ENCODE results near the gene TDRD12.
"Not testable (repeated sequence)": the region's sequence is repeated elsewhere in the genome, so short reads cannot be mapped to it uniquely, and the experiment has no call there.

The TDRD12 gene

GRCh38 chr19:32748497-32748896, 28.9 kb downstream of the TDRD12 start:
- no peak for DNase-seq

DNA sequence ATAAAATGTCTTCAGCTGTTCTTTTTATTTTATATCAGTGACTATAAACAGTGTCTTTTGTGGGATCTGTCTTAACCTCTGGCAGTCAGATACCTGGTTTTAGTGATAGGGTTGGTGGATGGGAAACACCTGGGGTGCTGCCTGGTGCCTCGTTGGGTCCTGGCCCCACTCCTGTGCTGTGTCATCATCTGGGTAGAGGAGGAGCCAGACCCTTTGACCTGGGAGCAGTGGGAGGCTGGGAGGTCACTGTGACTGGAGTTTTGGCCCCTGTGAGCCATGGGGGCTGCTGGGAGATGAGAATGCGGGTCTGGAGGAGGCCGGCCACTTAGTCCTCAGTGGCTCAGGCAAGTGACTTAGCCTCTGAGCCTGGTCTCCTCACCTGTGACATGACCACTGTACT, 29.4 kb downstream of the TDRD12 start:
- no peak for DNase-seq

DNA sequence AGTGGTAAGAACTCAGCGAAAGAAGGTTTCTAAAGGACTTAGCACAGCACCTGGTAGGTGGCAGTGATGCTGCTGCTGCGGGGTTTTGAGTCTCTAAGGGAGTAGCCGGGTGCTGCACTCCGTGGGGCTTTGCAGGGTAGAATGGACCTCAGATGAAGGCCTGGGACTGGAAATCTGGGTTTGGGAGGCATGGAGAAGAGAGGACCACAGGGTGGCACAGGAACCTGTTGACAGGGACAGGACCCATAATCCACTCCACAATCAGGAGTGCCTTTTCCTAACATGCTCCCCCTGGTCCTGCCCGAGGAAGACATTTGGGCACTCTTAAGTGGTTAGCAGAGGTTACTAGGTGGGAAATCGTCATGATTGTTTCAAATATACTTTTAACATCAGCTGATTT, 29.8 kb downstream of the TDRD12 start:
- no peak for DNase-seq

DNA sequence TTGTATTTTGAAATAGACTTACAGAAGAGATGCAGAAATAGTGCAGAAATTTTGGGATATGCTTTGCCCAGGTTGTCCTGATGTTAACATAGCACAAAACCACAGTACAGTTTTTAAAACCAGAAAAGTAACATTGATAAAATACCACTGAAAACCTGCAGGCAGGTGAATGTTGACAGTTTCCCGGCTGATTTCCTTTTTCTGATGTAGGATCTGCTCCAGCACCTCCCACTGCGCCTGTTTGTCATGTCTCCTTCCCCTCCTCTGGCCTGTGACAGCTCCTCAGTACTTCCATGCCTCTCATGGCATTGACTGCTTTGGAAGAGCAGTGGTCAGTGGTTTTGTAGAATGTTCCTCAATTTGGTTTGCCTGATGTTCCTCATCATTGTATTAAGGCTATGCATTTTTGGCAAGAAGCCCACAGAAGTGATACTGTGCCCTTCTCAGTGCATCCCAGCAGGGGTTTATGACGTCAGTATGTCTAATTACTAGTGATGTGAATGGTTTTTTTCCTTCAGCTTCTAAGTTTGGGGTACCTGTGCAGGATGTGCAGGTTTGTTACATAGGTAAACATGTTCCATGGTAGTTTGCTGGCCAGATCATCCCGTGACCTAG, 31.0 kb downstream of the TDRD12 start:
- DNase-seq = no peak

- no peak for DNase-seq
Observed at GRCh38 chr19:32751066-32751465, 31.5 kb downstream of the TDRD12 start.

GRCh38 chr19:32757189-32757588, 37.6 kb downstream of the TDRD12 start:
- no peak for DNase-seq

DNA sequence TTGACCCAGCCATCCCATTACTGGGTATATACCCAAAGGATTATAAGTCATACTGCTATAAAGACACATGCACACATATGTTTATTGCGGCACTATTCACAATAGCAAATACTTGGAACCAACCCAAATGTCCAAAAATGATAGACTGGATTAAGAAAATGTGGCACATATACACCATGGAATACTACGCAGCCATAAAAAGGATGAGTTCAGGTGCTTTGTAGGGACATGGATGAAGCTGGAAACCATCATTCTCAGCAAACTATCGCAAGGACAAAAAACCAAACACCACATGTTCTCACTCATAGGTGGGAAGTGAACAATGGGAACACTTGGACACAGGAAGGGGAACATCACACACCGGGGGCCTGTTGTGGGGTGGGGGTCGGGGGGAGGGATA, 45.8 kb downstream of the TDRD12 start:
- not testable (repeated sequence) for DNase-seq

DNA sequence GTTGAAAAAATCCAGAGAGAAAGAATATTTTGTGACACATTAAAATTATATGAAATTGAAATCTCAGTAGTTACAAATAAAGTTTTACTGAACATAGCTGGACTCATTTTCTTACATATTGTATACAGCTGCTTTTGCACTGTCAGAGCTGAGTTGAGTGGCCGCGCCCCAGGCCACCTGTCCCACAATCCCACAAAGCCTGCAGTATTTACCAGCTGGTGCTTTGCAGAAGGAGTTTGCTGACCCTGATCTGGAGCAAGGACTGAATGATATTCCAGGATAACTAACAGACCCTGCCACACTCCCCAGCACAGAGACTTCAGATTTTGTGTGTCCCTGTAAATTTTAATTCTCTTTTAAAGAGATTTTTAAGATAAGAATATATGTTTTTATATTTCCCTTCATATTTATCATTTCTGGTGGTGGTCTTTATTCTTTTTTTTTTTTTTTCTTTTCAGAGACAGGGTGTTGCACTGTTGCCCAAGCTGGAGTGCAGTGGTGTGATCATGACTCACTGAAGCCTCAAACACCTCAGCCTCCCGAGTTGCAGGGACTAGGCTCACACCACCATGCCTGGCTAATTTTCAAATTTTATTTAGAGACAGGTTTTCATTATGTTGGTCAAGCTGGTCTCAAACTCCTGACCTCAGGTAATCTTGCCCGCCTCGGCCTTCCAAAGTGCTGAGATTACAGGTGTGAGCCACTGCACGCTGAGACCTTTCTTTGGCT, 48.5 kb downstream of the TDRD12 start:
- no peak for DNase-seq

GRCh38 chr19:32771596-32771995, 52.0 kb downstream of the TDRD12 start:
- DNase-seq = no peak

GRCh38 chr19:32773126-32773525, 53.6 kb downstream of the TDRD12 start:
- DNase-seq = no peak

GRCh38 chr19:32779082-32779481, 59.5 kb downstream of the TDRD12 start:
- no peak for DNase-seq

GRCh38 chr19:32781280-32781679, 61.7 kb downstream of the TDRD12 start:
- DNase-seq = no peak

DNA sequence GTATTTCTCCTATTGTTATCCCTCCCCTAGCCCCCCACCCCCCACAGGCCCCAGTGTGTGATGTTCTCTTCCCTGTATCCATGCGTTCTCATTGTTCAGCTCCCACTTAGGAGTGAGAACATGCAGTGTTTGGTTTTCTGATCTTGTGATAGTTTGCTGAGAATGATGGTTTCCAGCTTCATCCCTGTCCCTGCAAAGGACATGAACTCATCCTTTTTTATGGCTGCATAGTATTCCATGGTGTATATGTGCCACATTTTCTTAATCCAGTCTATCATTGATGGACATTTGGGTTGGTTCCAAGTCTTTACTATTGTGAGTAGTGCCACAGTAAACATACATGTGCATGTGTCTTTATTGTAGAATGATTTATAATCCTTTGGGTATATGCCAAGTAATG, 62.5 kb downstream of the TDRD12 start:
- DNase-seq = not testable (repeated sequence)

DNA sequence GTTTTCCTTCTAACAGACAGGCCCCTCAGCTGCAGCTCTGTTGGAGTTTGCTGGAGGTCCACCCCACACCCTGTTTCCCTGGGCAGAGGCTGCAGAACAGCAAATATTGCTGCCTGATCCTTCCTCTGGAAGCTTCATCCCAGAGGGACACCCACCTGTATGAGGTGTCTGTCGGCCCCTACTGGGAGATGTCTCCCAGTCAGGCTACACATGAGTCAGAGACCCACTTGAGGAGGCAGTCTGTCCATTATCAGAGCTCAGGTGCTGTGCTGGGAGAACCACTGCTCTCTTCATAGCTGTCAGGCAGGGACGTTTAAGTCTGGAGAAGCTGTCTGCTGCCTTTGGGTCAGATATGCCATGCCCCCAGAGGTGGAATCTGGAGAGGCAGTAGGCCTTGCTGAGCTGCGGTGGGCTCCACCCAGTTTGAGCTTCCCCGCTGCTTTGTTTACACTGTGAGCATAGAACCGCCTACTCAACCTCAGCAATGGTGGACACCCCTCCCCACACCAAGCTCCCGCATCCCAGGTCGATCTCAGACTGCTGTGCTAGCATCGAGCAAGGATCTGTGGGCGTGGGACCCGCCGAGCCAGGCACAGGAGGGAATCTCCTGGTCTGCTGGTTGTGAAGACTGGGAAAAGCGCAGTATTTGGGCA, 67.7 kb downstream of the TDRD12 start:
- not testable (repeated sequence) for DNase-seq

DNA sequence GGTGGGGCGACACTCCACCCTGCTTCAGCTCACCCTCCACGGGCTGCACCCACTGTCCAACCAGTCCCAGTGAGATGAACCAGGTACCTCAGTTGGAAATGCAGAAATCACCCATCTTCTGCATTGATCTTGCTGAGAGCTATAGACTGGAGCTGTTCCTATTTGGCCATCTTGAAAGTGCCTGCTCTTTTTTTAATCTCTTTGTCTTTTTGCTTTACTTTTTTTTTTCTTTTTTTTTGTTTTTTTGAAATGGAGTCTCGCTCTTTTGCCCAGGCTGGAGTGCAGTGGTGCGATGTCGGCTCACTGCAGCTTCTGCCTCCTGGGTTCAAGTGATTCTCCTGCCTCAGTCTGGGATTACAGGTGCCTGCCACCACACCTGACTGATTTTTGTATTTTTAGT, 68.3 kb downstream of the TDRD12 start:
- not testable (repeated sequence) for DNase-seq

GRCh38 chr19:32789429-32789828, 69.9 kb downstream of the TDRD12 start:
- DNase-seq = no peak

- no peak for DNase-seq
Observed at GRCh38 chr19:32798201-32798600, 78.6 kb downstream of the TDRD12 start.

GRCh38 chr19:32800191-32800590, 80.6 kb downstream of the TDRD12 start:
- DNase-seq = no peak

GRCh38 chr19:32800754-32801153, 81.2 kb downstream of the TDRD12 start:
- DNase-seq = no peak

GRCh38 chr19:32802840-32803239, 83.3 kb downstream of the TDRD12 start:
- no peak for DNase-seq

- no peak for DNase-seq
Observed at GRCh38 chr19:32808236-32808635, 88.7 kb downstream of the TDRD12 start.

DNA sequence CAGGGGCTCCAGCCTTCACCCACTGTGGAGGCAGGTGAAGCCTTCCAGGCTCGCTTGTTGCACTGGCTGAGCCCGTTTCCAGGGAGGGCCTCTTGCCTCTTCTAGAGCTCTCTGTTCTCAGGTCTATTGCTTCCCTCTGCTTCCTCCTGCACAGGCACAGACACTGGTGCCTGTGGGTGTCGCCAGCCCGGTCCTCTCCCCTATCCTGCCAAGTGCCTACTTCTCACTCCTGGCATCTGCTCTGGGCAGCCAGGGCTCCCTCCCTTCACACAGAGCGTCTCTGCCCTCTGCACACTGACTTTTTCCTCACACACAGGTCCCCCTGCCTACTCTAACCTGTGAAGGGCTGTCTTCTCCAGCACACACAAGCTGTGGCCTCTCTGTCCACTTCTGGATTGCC, 89.7 kb downstream of the TDRD12 start:
- no peak for DNase-seq

GRCh38 chr19:32809754-32810153, 90.2 kb downstream of the TDRD12 start:
- no peak for DNase-seq

DNA sequence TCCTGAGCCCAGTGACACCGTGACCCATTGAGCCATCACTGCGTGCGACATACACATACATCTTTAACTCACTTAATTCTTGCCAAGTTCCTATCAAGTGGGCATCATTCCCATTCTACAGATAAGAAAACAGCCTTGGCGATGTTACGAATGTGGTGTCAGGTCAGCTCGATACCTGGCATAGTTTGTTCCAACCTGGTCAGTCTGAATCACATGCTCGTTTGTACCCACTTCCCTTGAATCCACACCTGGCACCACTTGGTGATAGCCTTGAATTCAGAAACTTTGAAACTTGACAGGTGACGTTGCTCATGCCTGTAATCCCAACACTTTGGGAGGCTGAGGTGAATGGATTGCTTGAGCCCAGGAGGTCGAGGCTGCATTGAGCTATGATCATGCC, 90.9 kb downstream of the TDRD12 start:
- DNase-seq = no peak

All from hippocampal formation (tissue), 2 donors.